Measurements from ENCODE around the gene TMOD1. TPM values are rescaled to one million over a fixed set of nuclear protein-coding genes. Genes with fewer than 3 reads are reported as not detected.
A peak's percentile ranks its signal among the peaks of the same experiment; 100 is the strongest.

Gene TMOD1
- total RNA-seq, 4 donors from 2014 or later: 33.4 to 38.6 (median 37.0) TPM

DNA sequence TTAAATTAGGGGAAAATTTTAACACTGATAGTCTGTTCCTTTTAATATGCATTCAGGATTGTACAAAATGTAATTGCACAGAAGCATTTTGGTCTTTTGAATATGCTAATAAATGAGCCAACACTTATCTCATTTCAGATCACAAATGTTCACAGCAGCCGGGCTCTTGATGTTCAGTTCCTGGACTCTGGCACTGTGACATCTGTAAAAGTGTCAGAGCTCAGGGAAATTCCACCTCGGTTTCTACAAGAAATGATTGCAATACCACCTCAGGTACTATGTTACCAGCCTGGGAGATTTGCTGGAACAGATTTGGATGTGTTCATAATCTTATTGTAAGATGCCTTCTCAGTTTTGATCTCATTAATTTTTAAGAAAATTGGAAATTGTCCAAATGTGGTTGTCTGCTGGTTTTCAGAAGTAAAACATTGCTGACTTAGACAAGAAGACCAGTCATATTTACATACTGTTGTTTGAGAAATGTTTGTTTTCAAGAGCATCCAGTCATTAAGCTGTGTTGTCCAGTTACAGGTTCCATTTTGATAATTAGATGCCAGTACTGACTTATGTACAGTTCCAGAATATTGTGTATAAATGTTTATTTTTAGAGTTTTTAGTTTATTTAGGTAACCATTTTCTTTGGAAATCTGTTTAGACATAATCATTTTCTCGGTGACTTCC lies 23.0 kb upstream of the TMOD1 start:
- intact Hi-C loops (cut with DNase I): no loop called here
- Histone ChIP-seq H3K27me3 (no peaks in the 10 kb centered on the region), H3K36me3 (peaks cover 5% of the 10 kb centered on the region in 2 donors), H3K27ac (no peak overlapping the region), H3K4me1 (peaks cover 0 to 12% of the 10 kb centered on the region in 2 donors), H3K9me3 (no peaks in the 10 kb centered on the region), H3K4me3 (replicated peaks in 1 of 3) (no peak overlapping the region)
- DNase-seq: peak in 1 of 2 donors; percentile 33
- no peak for TF ChIP-seq POLR2A (IDR thresholded peaks at IDR 0.05)
- TF ChIP-seq, protein P1, sequence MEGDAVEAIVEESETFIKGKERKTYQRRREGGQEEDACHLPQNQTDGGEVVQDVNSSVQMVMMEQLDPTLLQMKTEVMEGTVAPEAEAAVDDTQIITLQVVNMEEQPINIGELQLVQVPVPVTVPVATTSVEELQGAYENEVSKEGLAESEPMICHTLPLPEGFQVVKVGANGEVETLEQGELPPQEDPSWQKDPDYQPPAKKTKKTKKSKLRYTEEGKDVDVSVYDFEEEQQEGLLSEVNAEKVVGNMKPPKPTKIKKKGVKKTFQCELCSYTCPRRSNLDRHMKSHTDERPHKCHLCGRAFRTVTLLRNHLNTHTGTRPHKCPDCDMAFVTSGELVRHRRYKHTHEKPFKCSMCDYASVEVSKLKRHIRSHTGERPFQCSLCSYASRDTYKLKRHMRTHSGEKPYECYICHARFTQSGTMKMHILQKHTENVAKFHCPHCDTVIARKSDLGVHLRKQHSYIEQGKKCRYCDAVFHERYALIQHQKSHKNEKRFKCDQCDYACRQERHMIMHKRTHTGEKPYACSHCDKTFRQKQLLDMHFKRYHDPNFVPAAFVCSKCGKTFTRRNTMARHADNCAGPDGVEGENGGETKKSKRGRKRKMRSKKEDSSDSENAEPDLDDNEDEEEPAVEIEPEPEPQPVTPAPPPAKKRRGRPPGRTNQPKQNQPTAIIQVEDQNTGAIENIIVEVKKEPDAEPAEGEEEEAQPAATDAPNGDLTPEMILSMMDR (IDR thresholded peaks at IDR 0.05): no peak
- WGBS, 2 donors: 53 to 57% methylated on average over 3 of the region's 3 CpGs

DNA sequence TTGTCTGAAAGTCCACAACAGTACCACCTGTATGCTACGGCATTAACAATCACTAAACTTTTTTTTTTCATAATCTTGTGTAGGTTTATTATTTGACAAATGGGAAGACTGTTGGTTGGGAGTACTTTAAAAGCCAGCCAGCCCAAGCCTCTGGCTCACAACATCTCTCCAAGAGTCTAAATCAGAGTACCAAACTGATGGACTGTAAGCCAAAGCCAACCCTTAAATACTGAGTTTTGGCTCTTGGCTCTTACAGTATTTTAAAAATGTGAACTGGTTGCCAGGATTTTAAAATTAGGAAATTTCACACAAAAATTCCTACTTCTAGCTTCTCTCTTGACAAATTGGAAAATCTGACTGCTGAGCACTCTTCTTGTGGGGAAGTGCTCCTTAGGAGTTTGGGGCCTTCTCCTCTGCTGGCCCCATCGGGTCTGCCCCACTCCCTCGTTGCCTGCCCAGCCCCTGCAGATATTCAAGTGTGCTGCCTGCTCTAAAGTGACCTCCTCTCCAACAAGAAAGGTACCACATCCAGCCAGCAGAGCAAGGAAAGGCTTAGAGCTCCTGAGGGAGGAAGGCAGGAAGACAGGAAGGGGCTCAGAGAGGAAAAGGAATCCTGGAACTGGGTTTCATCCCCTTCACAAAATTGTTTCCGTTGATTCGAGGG lies 21.8 kb upstream of the TMOD1 start:
- Histone ChIP-seq H3K4me3 (replicated peaks in 1 of 3) (no peak overlapping the region), H3K27ac (peak overlapping the region in 2 of 3 donors; percentile 37 to 65), H3K27me3 (no peaks in the 10 kb centered on the region), H3K36me3 (peaks cover 5% of the 10 kb centered on the region in 2 donors), H3K9me3 (no peaks in the 10 kb centered on the region), H3K4me1 (peaks cover 7 to 19% of the 10 kb centered on the region in 2 donors)
- 54 to 61% methylated on average over 5 of the region's 5 CpGs for WGBS, 2 donors
- DNase-seq: peak in 1 of 2 donors; percentile 14
- TF ChIP-seq POLR2A (IDR thresholded peaks at IDR 0.05): no peak
- TF ChIP-seq, protein P1 (IDR thresholded peaks at IDR 0.05): peak in 1 of 6 experiments; percentile 11
- intact Hi-C loops (cut with DNase I): no loop called here

DNA sequence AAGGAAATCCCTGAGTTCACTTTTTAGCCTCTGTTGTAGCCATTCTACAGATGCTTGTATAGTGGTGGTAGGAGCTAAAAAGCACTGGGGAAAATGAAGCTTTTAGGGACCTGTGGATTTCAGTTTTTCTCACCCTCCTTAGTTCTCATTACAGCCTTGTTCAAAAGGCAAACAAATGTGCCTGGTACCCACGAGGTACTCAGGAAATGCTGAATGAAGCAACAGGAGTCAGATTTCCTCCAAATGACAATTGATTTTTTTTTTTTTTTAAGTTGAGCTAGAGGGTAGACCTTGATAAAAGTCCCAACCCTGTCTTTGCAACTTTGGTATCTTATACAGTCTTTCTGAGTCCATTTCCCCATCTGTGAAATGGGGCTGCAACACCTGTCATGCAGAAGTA lies 21.3 kb upstream of the TMOD1 start:
- H3K27me3 ChIP-seq: no peaks in the 10 kb centered on the region
- H3K4me3 ChIP-seq (replicated peaks in 1 of 3): no peak overlapping the region
- intact Hi-C loops (cut with DNase I): no loop called here
- WGBS, 2 donors: 55 to 71% methylated on average over 1 of the region's 1 CpG
- peak overlapping the region in 2 of 3 donors; percentile 37 to 65 for H3K27ac ChIP-seq
- no peak for DNase-seq
- TF ChIP-seq, protein P1 (IDR thresholded peaks at IDR 0.05): no peak
- no peak for TF ChIP-seq POLR2A (IDR thresholded peaks at IDR 0.05)
- H3K9me3 ChIP-seq: no peaks in the 10 kb centered on the region
- H3K4me1 ChIP-seq: peaks cover 8 to 21% of the 10 kb centered on the region in 2 donors
- H3K36me3 ChIP-seq: peaks cover 5% of the 10 kb centered on the region in 2 donors

DNA sequence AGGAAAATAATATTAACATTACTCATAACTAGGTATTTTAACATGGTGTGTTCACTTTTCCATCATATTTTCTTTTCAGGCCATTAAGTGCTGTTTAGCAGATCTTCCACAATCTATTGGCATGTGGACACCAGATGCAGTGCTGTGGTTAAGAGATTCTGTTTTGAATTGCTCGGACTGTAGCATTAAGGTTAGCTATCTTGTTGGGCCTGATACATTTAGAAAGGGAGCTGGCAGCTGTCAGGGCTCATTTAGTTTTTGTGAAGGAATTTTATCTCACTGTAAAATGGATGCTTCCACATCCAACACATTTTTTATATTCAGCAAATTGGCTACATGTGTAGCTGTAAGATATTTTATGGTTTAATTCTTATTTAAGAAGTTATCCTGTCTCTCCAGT lies 20.7 kb upstream of the TMOD1 start:
- Histone ChIP-seq H3K27me3 (no peaks in the 10 kb centered on the region), H3K36me3 (peaks cover 5% of the 10 kb centered on the region in 2 donors), H3K9me3 (no peaks in the 10 kb centered on the region), H3K27ac (no peak overlapping the region), H3K4me3 (replicated peaks in 1 of 3) (no peak overlapping the region), H3K4me1 (peaks cover 8 to 21% of the 10 kb centered on the region in 2 donors)
- intact Hi-C loops (cut with DNase I): no loop called here
- no peak for DNase-seq
- WGBS, 2 donors: 95 to 97% methylated on average over 1 of the region's 1 CpG
- TF ChIP-seq POLR2A (IDR thresholded peaks at IDR 0.05): no peak
- TF ChIP-seq, protein P1 (IDR thresholded peaks at IDR 0.05): no peak

DNA sequence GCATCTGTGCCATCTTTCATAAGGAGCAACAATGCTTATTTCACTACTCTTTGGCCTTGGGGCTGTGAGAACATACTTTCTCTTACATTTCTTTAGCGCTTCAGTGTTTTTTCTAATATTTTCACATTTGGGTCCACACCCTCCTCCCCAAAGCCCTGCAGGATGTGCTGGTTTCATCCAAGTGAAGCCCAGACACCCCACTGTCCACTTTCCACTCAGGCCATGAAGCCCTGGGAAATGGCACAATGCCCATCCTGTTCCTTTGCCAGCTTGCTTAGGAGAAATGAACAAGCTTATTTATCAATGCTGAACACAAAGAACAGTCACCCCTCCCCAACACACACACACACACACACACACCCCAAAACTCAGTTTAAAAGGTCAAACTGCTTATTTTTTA lies 17.3 kb upstream of the TMOD1 start:
- peaks cover 5 to 8% of the 10 kb centered on the region in 2 donors for H3K36me3 ChIP-seq
- intact Hi-C loops (cut with DNase I): no loop called here
- TF ChIP-seq, protein P1 (IDR thresholded peaks at IDR 0.05): no peak
- TF ChIP-seq POLR2A (IDR thresholded peaks at IDR 0.05): no peak
- no peaks in the 10 kb centered on the region for H3K9me3 ChIP-seq
- H3K27me3 ChIP-seq: no peaks in the 10 kb centered on the region
- WGBS, 2 donors: 87 to 88% methylated on average over 1 of the region's 1 CpG
- H3K4me1 ChIP-seq: peaks cover 8 to 21% of the 10 kb centered on the region in 2 donors
- DNase-seq: peak; percentile 68 to 69
- H3K4me3 ChIP-seq (replicated peaks in 1 of 3): no peak overlapping the region
- peak overlapping the region in 1 of 3 donors; percentile 39 for H3K27ac ChIP-seq

Data from thyroid gland (tissue), 4 donors.